ENCODE data around the gene PUS1. TPM values are rescaled to one million over a fixed set of nuclear protein-coding genes. Genes with fewer than 3 reads are reported as not detected.
"Not testable (repeated sequence)": the region's sequence is repeated elsewhere in the genome, so short reads cannot be mapped to it uniquely, and the experiment has no call there.

PUS1 gene
- total RNA-seq (10 to 100 TPM; 23.6 TPM), total RNA-seq (21.8 to 35.2 reads per million in 2 donors)

DNA sequence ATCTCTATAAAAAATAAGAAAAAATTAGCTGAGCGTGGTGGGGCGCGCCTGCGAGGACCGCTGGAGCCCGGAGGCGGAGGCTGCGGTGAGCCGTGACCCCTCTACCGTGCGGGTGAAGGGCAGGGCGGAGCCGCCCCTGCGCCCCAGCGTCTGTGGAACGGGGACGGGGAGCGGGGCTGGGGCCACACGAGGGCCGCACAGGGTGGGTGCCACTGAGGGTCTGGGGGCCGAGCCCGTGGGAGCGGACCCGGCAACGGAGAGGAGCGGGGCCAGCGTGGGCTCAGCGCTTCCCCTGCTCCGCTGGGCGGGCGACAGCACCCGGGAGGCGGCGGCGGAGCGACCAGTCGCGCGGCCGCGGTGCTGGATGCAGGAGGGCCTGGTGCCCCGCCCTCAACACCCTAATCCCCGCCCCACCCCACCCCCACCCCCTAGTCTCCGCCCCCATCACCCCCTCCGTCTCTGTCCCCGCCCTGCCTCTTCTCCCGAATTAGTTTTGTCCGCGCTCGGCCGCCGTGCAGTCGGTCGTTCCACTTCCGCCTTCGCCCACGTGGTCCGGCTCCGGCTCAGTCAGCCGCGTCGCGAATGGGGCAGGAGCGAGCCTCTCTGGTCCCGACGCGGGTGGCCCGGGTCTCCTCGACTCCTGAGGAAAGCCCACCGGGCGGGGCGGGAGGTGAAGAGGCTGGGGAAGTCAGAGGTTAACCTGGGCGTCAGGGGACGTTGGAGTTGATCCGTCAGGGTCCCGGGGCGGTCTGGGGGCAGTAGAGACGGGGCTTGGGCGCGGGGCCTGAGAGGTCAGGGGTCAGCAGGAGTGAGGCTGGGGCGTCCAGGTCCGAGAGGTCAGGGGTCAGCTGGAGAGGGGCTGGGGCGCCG, at the start of gene PUS1:
Gene PUS1, plus strand, starts transcription at position 566 of the 870 bp plus-strand sequence. CDS start 447 bp downstream, outside the sequence.
- Mint-ChIP-seq H3K27me3 (no peaks in the 10 kb centered on the region), H3K36me3 (ENCODE audit: low read depth) (peaks cover 9% of the 10 kb centered on the region), H3K4me3 (peak within 1 kb of the TSS; percentile 98), H3K27ac (peak within 1 kb of the TSS; percentile 89), H3K4me1 (peaks cover 16% of the 10 kb centered on the region)
- ATAC-seq (peak; percentile 86), DNase-seq (peak; percentile 87 to 93 (median 91))
- no peaks in the 10 kb centered on the region for H3K9me3 ChIP-seq (ENCODE audit: control insufficient read depth, low read length, poor library complexity, severe bottlenecking)

DNA sequence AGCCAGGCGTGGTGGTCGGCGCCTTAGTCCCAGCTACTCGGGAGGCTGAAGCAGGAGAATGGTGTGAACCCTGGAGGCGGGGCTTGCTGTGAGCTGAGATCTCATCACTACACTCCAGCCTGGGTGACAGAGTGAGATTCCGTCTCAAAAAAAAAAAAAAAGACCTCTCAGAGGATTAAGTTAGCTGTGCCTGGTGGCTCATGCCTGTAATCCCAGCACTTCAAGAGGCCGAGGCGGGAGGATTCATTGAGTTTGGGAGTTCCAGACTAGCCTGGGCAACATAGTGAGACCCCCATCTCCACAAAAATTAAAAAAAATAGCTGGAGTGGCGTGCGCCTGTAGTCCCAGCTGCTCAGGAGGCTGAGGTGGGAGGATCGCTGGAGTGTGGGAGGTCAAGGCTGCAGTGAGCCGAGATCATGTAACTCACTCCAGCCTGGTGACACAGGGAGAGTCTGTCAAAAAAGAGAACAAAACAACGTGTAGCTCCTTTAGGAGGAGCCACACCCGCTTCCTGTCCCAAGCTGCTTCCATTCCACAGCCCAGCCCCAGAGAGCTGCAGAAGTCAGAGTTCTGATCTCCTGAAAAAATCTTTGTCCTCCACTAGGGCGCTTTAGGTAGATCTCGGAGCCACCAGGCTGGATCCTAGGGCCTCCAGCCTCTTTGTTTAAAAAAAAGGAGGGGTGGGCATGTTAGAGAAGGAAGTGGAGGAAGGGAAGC, 46.1 kb upstream of the PUS1 start:
- H3K9me3 ChIP-seq (ENCODE audit: control insufficient read depth, low read length, poor library complexity, severe bottlenecking) = no peaks in the 10 kb centered on the region
- DNase-seq (no peak), ATAC-seq (no peak)
- Mint-ChIP-seq H3K4me3 (no peak overlapping the region), H3K27me3 (peaks cover 27% of the 10 kb centered on the region), H3K36me3 (ENCODE audit: low read depth) (no peaks in the 10 kb centered on the region), H3K4me1 (no peaks in the 10 kb centered on the region), H3K27ac (no peak overlapping the region)

DNA sequence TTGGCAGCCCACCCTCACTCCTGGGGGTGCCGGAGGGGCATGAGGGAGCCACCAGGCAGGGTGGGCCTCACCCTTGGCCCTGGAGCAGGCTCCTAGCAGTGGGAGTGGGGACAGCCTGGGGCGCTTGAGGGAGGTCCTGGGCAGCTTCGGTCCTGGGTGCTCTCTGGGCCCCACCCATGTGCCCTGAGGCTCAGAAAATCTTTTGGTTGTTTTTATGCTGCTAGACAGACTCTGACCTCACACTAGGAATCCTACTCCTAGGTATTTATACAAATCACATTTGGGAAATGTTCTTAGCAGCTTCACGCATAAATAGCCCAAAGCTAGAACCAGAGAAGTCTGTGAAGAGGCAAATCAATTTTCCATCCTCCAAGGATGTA, 45.6 kb upstream of the PUS1 start:
- DNase-seq (no peak), ATAC-seq (no peak)
- no peak overlapping the region for H3K27ac Mint-ChIP-seq
- H3K4me3 Mint-ChIP-seq = no peak overlapping the region
- no peaks in the 10 kb centered on the region for H3K4me1 Mint-ChIP-seq
- no peaks in the 10 kb centered on the region for H3K9me3 ChIP-seq (ENCODE audit: control insufficient read depth, low read length, poor library complexity, severe bottlenecking)
- peaks cover 26% of the 10 kb centered on the region for H3K27me3 Mint-ChIP-seq
- H3K36me3 Mint-ChIP-seq (ENCODE audit: low read depth) = no peaks in the 10 kb centered on the region

DNA sequence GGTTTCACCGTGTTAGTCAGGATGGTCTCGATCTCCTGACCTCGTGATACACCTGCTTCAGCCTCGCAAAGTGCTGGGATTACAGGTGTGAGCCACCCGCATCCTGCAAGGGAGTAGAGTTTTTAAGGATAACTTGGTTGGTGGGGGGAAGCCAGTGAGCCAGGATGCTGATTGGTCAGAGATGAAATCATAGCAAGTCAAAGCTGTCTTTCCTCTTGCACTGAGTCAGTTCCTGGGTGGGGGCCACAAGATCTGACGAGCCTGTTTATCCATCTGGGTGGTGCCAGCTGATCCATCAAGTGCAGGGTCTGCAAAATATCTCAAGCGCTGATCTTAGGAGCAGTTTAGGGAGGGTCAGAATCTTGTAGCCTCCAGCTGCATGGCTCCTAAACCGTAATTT, 44.0 kb upstream of the PUS1 start:
- not testable (repeated sequence) for DNase-seq; ATAC-seq; H3K4me1 Mint-ChIP-seq; H3K36me3 Mint-ChIP-seq (ENCODE audit: low read depth); H3K4me3 Mint-ChIP-seq; H3K9me3 ChIP-seq (ENCODE audit: control insufficient read depth, low read length, poor library complexity, severe bottlenecking); H3K27ac Mint-ChIP-seq
- peaks cover 20% of the 10 kb centered on the region for H3K27me3 Mint-ChIP-seq

DNA sequence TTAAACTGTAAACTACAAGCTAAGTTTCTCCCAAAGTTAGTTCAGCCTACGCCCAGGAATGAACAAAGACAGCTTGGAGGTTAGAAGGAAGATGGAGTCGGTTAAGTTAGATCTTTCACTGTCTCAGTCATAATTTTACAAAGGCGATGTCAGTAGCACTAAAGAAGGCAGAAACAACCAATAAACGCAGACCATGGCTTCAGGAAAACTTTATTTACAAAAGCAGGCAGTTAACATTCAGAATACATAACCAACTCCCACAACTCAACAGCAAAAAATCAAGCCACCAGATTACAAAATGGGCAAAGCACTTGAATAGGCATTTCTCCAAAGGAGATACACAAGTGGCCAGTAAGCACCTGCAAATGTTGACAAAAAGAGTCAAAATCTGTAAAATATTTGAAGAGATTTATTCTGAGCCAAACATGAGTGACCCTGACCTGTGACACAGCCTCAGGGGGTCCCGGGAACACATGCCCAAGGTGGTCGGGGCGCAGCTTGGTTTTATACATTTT, 43.5 kb upstream of the PUS1 start:
- Mint-ChIP-seq H3K4me3 (no peak overlapping the region), H3K36me3 (ENCODE audit: low read depth) (no peaks in the 10 kb centered on the region), H3K27me3 (peaks cover 15% of the 10 kb centered on the region), H3K27ac (no peak overlapping the region), H3K4me1 (peaks cover 6% of the 10 kb centered on the region)
- DNase-seq = no peak
- H3K9me3 ChIP-seq (ENCODE audit: control insufficient read depth, low read length, poor library complexity, severe bottlenecking) = no peaks in the 10 kb centered on the region
- no peak for ATAC-seq

DNA sequence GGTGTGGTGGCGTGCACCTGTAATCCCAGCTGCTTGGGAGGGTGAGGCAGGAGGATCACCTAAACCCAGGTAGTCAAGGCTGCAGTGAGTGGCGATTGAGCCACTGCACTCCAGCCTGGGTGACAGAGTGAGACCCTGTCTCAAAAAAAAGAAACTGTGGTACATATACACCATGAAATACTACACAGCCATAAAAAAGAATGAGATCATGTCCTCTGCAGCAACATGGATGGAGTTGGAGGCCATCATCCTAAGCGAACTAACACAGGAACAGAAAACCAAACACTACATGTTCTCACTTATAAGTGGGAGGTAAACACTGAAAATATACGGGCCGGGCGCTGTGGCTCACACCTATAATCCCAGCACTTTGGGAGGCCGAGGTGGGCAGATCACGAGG, 37.4 kb upstream of the PUS1 start:
- H3K4me1 Mint-ChIP-seq = peaks cover 14% of the 10 kb centered on the region
- H3K27me3 Mint-ChIP-seq; H3K36me3 Mint-ChIP-seq (ENCODE audit: low read depth); H3K9me3 ChIP-seq (ENCODE audit: control insufficient read depth, low read length, poor library complexity, severe bottlenecking); H3K27ac Mint-ChIP-seq; H3K4me3 Mint-ChIP-seq; ATAC-seq; DNase-seq: not testable (repeated sequence)

DNA sequence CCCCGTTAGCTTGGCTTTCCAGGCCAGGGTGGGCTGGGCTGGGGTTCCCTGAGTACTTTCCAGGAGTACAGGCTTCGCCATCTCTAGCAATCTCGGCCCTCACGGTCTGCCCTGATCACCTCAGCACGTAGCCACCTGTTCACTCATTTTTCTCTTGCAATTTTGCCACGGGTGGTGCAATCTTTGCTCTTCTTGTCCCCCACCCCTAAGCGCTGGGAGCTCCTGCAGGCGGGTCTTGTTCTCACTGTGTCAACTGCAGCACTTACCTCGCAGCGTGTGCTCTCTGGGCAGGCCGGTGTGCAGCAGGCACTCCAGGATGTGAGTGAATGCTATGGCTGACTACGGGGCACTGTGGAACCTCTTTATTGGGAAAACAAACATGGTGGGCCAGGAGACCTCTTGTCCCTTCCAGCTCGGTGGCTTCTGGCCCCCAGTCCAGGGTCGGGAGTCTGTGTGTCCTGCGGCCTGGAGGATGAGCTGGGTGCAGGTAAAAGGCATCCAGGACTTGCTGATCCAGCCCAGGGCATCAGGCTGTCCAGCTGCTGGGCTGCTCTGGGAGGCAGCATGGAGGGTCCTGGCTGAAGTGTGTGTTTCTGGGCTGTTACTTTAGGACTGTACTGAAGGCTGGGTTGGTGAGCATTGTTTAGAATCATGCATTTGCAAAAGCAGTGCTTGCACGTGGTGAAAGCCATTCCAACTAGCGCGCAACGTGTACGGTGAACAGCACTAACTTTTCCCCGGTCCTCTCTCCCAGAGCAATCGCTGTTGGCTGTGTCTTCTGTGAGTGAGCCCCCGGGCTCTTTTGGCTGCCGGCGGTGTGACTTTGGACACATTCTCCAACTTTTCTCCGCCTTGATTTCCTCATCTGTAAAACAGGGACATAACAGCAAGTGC, 36.1 kb upstream of the PUS1 start:
- H3K36me3 Mint-ChIP-seq (ENCODE audit: low read depth) = no peaks in the 10 kb centered on the region
- no peak overlapping the region for H3K4me3 Mint-ChIP-seq
- no peaks in the 10 kb centered on the region for H3K27me3 Mint-ChIP-seq
- no peak overlapping the region for H3K27ac Mint-ChIP-seq
- DNase-seq = no peak
- H3K9me3 ChIP-seq (ENCODE audit: control insufficient read depth, low read length, poor library complexity, severe bottlenecking) = no peaks in the 10 kb centered on the region
- ATAC-seq = no peak
- peaks cover 19% of the 10 kb centered on the region for H3K4me1 Mint-ChIP-seq

DNA sequence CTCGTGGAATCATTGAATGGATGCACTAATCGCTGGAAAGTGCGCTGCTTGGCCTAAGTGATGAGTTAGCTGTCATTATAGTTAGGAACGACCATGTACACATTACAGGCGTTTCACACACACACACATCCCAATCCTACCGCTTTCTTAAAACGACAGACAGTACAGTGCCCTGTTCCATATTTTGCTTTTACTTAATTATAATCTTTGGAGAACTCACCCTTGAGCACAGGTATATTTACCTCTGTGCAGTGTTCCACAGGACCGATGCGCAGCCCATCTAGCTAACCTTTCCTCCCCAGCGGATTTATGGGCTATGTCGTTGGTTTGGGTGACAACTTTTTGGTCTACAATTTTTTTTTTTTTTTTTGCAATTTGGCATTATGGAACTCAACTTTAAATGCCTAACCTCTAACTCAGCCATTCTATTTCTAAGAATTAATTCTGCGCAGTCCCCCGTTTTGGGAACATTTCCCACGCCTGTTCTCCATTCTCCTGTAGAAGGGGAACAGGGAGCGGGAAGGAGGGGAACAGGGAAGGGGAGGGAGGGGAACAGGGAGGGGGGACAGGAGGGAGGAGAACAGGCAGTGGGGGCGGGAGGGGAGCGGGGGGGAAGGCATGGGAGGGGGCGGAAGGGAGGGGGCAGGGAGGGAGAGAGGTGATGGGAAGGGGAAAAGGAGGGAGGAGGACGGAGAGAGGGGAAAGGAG, 35.3 kb upstream of the PUS1 start:
- DNase-seq (no peak), ATAC-seq (no peak)
- Mint-ChIP-seq H3K4me1 (peaks cover 21% of the 10 kb centered on the region), H3K4me3 (peak overlapping the region; percentile 31), H3K36me3 (ENCODE audit: low read depth) (no peaks in the 10 kb centered on the region), H3K27ac (no peak overlapping the region), H3K27me3 (no peaks in the 10 kb centered on the region)
- no peaks in the 10 kb centered on the region for H3K9me3 ChIP-seq (ENCODE audit: control insufficient read depth, low read length, poor library complexity, severe bottlenecking)

DNA sequence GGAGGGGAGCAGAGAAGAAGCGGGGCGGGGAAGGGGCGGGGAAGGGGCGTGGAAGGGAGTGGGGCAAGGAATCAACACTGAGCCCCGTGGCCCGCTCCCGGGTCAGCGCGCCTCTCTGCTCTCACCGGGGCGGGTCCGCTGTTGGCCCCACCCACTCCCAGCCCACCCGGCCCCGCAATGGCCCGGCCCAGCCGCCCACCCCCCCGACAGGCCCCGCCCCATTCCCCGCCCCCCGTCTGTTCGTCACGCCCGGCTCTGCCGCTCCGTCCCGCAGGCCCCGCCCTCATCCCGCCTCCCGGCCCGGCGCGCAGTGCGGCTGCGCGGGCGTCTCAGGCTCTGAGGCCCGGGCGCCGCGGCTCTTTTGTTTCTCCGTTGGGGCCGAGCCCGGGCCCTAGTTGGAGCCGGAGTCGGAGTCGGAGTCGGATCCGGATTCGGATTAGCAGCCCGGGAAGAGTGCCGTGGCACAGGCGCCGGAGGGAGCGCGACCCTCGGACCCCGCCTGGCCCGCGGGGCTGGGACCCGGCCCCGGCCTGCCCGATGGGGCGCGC, 34.7 kb upstream of the PUS1 start, which contains the start of gene ULK1:
Gene ULK1, plus strand, starts transcription at position 310 of the 548 bp plus-strand sequence. CDS start 380 bp downstream, outside the sequence.
- H3K27me3 Mint-ChIP-seq = no peaks in the 10 kb centered on the region
- no peaks in the 10 kb centered on the region for H3K9me3 ChIP-seq (ENCODE audit: control insufficient read depth, low read length, poor library complexity, severe bottlenecking)
- H3K4me3 Mint-ChIP-seq = peak within 1 kb of the TSS; percentile 93
- H3K36me3 Mint-ChIP-seq (ENCODE audit: low read depth) = no peaks in the 10 kb centered on the region
- H3K4me1 Mint-ChIP-seq = peaks cover 18% of the 10 kb centered on the region
- peak; percentile 91 to 94 (median 93) for DNase-seq
- peak; percentile 83 for ATAC-seq
- H3K27ac Mint-ChIP-seq = peak within 1 kb of the TSS; percentile 89

DNA sequence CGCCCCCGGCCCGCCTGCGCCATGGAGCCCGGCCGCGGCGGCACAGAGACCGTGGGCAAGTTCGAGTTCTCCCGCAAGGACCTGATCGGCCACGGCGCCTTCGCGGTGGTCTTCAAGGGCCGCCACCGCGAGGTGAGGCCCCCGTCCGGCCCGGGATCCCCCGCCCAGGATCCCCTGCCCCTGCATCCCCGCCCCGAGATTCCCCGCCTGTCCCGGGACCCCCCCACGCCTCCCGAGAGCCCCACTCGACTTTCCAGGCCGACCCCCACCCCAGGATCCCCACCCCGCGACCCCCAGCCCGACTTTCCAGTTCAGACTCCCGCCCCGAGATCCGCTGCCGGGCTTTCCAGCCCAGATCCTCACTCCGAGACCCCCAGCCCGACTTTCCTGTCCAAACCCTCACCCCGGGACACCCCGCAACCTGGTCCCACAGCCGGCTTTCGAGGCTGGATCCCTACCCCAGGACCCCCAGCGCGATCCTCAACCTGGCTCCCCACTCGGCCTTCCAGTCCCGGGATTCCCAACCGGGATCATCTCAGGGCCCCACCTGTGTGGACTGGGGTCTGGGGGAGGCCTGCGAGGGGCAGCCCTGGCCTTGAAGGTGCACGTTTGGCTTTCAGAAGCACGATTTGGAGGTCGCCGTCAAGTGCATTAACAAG, 34.0 kb upstream of the PUS1 start:
- ATAC-seq = no peak
- DNase-seq = no peak

DNA sequence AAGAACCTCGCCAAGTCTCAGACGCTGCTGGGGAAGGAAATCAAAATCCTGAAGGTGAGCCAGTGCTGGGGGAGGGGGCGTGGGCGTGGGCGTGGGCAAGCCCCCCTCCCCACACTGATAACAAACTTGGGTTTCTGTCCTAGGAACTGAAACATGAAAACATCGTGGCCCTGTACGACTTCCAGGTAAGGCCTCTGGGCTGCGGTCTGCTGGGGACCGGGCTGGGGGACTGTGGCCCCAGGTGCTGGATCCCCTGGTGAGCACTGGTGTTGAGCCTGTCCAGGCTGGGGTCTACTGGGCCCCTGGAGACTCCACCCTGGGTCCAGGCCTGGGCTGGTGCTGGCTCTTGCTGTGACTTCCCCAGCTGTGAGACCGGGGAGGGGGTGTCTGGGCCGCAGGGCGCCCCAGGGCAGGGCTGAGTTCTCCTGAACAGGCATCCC, 33.4 kb upstream of the PUS1 start:
- DNase-seq = no peak
- Mint-ChIP-seq H3K27ac (peak overlapping the region; percentile 89), H3K36me3 (ENCODE audit: low read depth) (no peaks in the 10 kb centered on the region), H3K27me3 (no peaks in the 10 kb centered on the region), H3K4me3 (peak overlapping the region; percentile 93), H3K4me1 (peaks cover 19% of the 10 kb centered on the region)
- no peak for ATAC-seq
- no peaks in the 10 kb centered on the region for H3K9me3 ChIP-seq (ENCODE audit: control insufficient read depth, low read length, poor library complexity, severe bottlenecking)

More for the DNA sequence above, 34.0 kb upstream of the PUS1 start:
- H3K27ac Mint-ChIP-seq = peak overlapping the region; percentile 89
- H3K4me1 Mint-ChIP-seq = peaks cover 16% of the 10 kb centered on the region
- H3K9me3 ChIP-seq (ENCODE audit: control insufficient read depth, low read length, poor library complexity, severe bottlenecking) = no peaks in the 10 kb centered on the region
- H3K27me3 Mint-ChIP-seq = no peaks in the 10 kb centered on the region
- H3K36me3 Mint-ChIP-seq (ENCODE audit: low read depth) = no peaks in the 10 kb centered on the region
- peak overlapping the region; percentile 93 for H3K4me3 Mint-ChIP-seq

Data from T-helper 17 cell (primary cell).